ENCODE measurements around the gene TP53BP2.

The TP53BP2 gene

GRCh38 chr1:223772771-223773160 lies 73.0 kb downstream of the TP53BP2 start:
- no peak for TF ChIP-seq CTCF (IDR thresholded peaks at IDR 0.05; ENCODE audit: low read depth, low read length)
- DNase-seq (ENCODE audit: low read depth in 2 of 2), result no peak

GRCh38 chr1:223771814-223772770 lies 73.7 kb downstream of the TP53BP2 start:
- H3K4me3 ChIP-seq (replicated peaks in 1 of 2; ENCODE audit: low read depth in 2 of 2, low read length in 2 of 2), result peak overlapping the region in 1 of 2 donors; percentile 15
- peak; percentile 90 to 91 for DNase-seq (ENCODE audit: low read depth in 2 of 2)
- no peak for TF ChIP-seq CTCF (IDR thresholded peaks at IDR 0.05; ENCODE audit: low read depth, low read length)

More at GRCh38 chr1:223772771-223773160, 73.0 kb downstream of the TP53BP2 start:
- H3K4me3 ChIP-seq (replicated peaks in 1 of 2; ENCODE audit: low read depth in 2 of 2, low read length in 2 of 2), result no peak overlapping the region

GRCh38 chr1:223771469-223771813 lies 74.3 kb downstream of the TP53BP2 start:
- DNase-seq (ENCODE audit: low read depth in 2 of 2), result peak in 1 of 2 donors; percentile 38
- no peak for TF ChIP-seq CTCF (IDR thresholded peaks at IDR 0.05; ENCODE audit: low read depth, low read length)
- no peak overlapping the region for H3K4me3 ChIP-seq (replicated peaks in 1 of 2; ENCODE audit: low read depth in 2 of 2, low read length in 2 of 2)

GRCh38 chr1:223770621-223771315 lies 75.0 kb downstream of the TP53BP2 start:
- TF ChIP-seq CTCF (IDR thresholded peaks at IDR 0.05; ENCODE audit: low read depth, low read length), result no peak
- H3K4me3 ChIP-seq (replicated peaks in 1 of 2; ENCODE audit: low read depth in 2 of 2, low read length in 2 of 2), result no peak overlapping the region
- no peak for DNase-seq (ENCODE audit: low read depth in 2 of 2)

- no peak overlapping the region for H3K4me3 ChIP-seq (replicated peaks in 1 of 2; ENCODE audit: low read depth in 2 of 2, low read length in 2 of 2)
- no peak for TF ChIP-seq CTCF (IDR thresholded peaks at IDR 0.05; ENCODE audit: low read depth, low read length)
- no peak for DNase-seq (ENCODE audit: low read depth in 2 of 2)
These were observed 79.9 kb downstream of the TP53BP2 start for GRCh38 chr1:223765719-223766340.

GRCh38 chr1:223765036-223765718 lies 80.6 kb downstream of the TP53BP2 start:
- TF ChIP-seq CTCF (IDR thresholded peaks at IDR 0.05; ENCODE audit: low read depth, low read length), result no peak
- H3K4me3 ChIP-seq (replicated peaks in 1 of 2; ENCODE audit: low read depth in 2 of 2, low read length in 2 of 2), result no peak overlapping the region
- DNase-seq (ENCODE audit: low read depth in 2 of 2), result peak; percentile 27 to 41
